K562 (cell line): ENCODE measurements around the gene RPH3AL. TPM values are rescaled to one million over a fixed set of nuclear protein-coding genes. Genes with fewer than 3 reads are reported as not detected.

Source experiments
- ATAC-seq: fragments of 200-7000 bp; cut with Tn5 transposase; 3 replicates; pipeline ENCODE4 v1.9.1; 2020; ENCODE audit warnings: moderate library complexity
- BruUV-seq: library from RNA; stranded (reverse); fragments of 400-500 nt; replicated peaks from 2 replicates; lab custom pipeline; 2021; lab: Mats Ljungman, UMichigan
- CTCF ChIA-PET: fragments of 300-600 bp; formaldehyde crosslinking; extraction: SDS; loops from one replicate; lab custom pipeline; 2021; ENCODE audit warnings: low intra/inter-chr PET ratio; lab: Yijun Ruan, JAX
- POLR2A ChIA-PET: fragments of 300-600, 350-650 bp; sonication (Branson Sonifier 250); formaldehyde crosslinking; extraction: SDS; loops from one replicate; lab custom pipeline; 2021; ENCODE audit warnings: antibody characterized with exemption, inconsistent platforms; lab: Yijun Ruan, JAX
- DNase-seq, 4 experiments: peaks; one replicate each; pipeline versions ENCODE4 v3.0.0 to v3.0.0-alpha.2; 2011 to 2018; ENCODE audit warnings: low spot score in 3 of 4, mixed read lengths in 3 of 4; ENCODE audit errors: extremely low read depth in 1 of 4
- FAIRE-seq: peaks from 2 replicates; lab custom pipeline; 2011; peaks lifted over from hg19 to GRCh38; lab: Jason Lieb, UNC
- H2AFZ ChIP-seq: 2 replicates; pipeline ENCODE4 v1.6.0; 2011; ENCODE audit warnings: low read depth, low read length, control low read depth, inconsistent platforms
- H3K27ac ChIP-seq: fragments of 200-600 bp; 3 replicates; pipeline ENCODE4 v1.8.0; 2011; ENCODE audit warnings: low read depth, mild to moderate bottlenecking, control low read depth, inconsistent platforms, low read length, moderate library complexity, mixed read lengths; ENCODE audit errors: extremely low read depth
- H3K27me3 ChIP-seq, 2 experiments: fragments of 300-600 bp in 1 of 2; 2 replicates in 1 of 2; 3 replicates in 1 of 2; pipeline versions ENCODE4 v1.6.0 to v1.8.0; 2011; ENCODE audit warnings: inconsistent platforms in 2 of 2, low read length in 2 of 2, mild to moderate bottlenecking in 1 of 2, mixed read lengths in 1 of 2, moderate library complexity in 1 of 2; ENCODE audit not compliant: control insufficient read depth in 2 of 2, insufficient read depth in 2 of 2
- H3K36me3 ChIP-seq: fragments of 300-600 bp; 3 replicates; pipeline ENCODE4 v1.8.0; 2011; ENCODE audit warnings: mild to moderate bottlenecking, low read length, inconsistent platforms; ENCODE audit not compliant: control insufficient read depth, insufficient read depth
- H3K4me1 ChIP-seq, 2 experiments: fragments of 200-600 bp in 1 of 2; replicated peaks in 1 of 2; 2 replicates in 1 of 2; 3 replicates in 1 of 2; pipeline versions ENCODE4 v1.5.1 to v1.8.0; 2011; ENCODE audit warnings: inconsistent platforms in 2 of 2, low read length in 2 of 2, mild to moderate bottlenecking in 1 of 2, mixed read lengths in 1 of 2, moderate library complexity in 1 of 2; ENCODE audit not compliant: control insufficient read depth in 2 of 2, insufficient read depth in 2 of 2
- H3K4me2 ChIP-seq: 2 replicates; pipeline ENCODE4 v1.6.1; 2011; ENCODE audit warnings: low read length, control low read depth, inconsistent platforms, mixed read lengths; ENCODE audit not compliant: insufficient read depth
- H3K4me3 ChIP-seq: fragments of 200-600 bp; sonication (generic), shearing (Covaris generic); 2 replicates; pipeline ENCODE4 v1.5.1; 2016; ENCODE audit warnings: control low read depth, inconsistent platforms
- H3K79me2 ChIP-seq: fragments of 200-600 bp; 3 replicates; pipeline ENCODE4 v1.8.0; 2011; ENCODE audit warnings: low read length, inconsistent platforms; ENCODE audit not compliant: control insufficient read depth, insufficient read depth
- H3K9ac ChIP-seq, 2 experiments: 2 replicates each; pipeline versions ENCODE4 v1.6.0 to v1.6.1; 2011; ENCODE audit warnings: low read depth in 2 of 2, low read length in 2 of 2, control low read depth in 1 of 2, inconsistent platforms in 1 of 2, mild to moderate bottlenecking in 1 of 2, mixed read lengths in 1 of 2; ENCODE audit not compliant: insufficient read depth in 1 of 2
- H3K9me1 ChIP-seq: one replicate; pipeline ENCODE4 v1.6.0; 2011; ENCODE audit warnings: inconsistent platforms, mild to moderate bottlenecking, low read length, moderate library complexity; ENCODE audit not compliant: control insufficient read depth, insufficient read depth
- H3K9me3 ChIP-seq: replicated peaks from 2 replicates; pipeline ENCODE4 v1.5.1; 2011; ENCODE audit warnings: low read depth, low read length, inconsistent platforms; ENCODE audit not compliant: control insufficient read depth, insufficient read depth
- H4K20me1 ChIP-seq: replicated peaks from 2 replicates; pipeline ENCODE4 v1.6.1; 2011; ENCODE audit warnings: low read length, inconsistent platforms, mixed read lengths; ENCODE audit not compliant: control insufficient read depth, insufficient read depth
- ARID2 ChIP-seq: fragments of 450-650 bp; IDR thresholded peaks from 2 replicates; pipeline ENCODE4 v1.6.1; 2017; ENCODE audit warnings: antibody characterized with exemption, mild to moderate bottlenecking
- HDAC6 ChIP-seq: IDR thresholded peaks from 2 replicates; pipeline ENCODE4 v1.6.1; 2012; ENCODE audit warnings: low read depth, mild to moderate bottlenecking, control low read depth, inconsistent platforms, low read length, moderate library complexity
- PHB ChIP-seq: fragments of 250-450 bp; sonication (Bioruptor Pico); IDR thresholded peaks from 2 replicates; pipeline ENCODE4 v1.5.0; 2021
- TRIM24 ChIP-seq, 2 experiments: fragments of 450-650 bp; IDR thresholded peaks; 2 replicates each; pipeline ENCODE4 v1.6.1; 2016
- ZKSCAN1 ChIP-seq: fragments of 150-350 bp; IDR thresholded peaks from 2 replicates; pipeline ENCODE4 v1.6.1; 2016; ENCODE audit warnings: low read depth, low read length
- ZKSCAN8 ChIP-seq: fragments of 200-800 bp; sonication (Bioruptor generic); IDR thresholded peaks from 2 replicates; pipeline ENCODE4 v1.6.1; 2016; ENCODE audit warnings: missing genetic modification characterization, missing compliant biosample characterization
- WGBS: fragments of 100-300 bp; shearing (Covaris generic); methylation state at CpG from one replicate; pipeline ENCODE4 v1.1.6; 2016; ENCODE audit warnings: low coverage, mixed read lengths; ENCODE audit not compliant: insufficient coverage; ENCODE audit errors: missing lambda C conversion rate; 5-methylcytosine and 5-hydroxymethylcytosine counted together
- in situ Hi-C: fragments of 300-500 bp; cut with MboI; formaldehyde crosslinking; loops from 4 replicates; pipeline ENCODE4 v1.15.0; 2018; ENCODE audit warnings: inconsistent platforms, mixed read lengths
- intact Hi-C: fragments of 100-400 bp; cut with micrococcal nuclease; formaldehyde crosslinking; loops from 2 replicates; pipeline ENCODE4 v1.14.2; 2022
- polyA plus RNA-seq, 8 experiments: library from polyadenylated mRNA; depleted of rRNA in 4 of 8; stranded (reverse) in 5 of 8; unstranded in 3 of 8; fragments of >200 nt; fragmentation: Nextera tagmentation in 2 of 8; fragmentation: Illumina TruSeq in 1 of 8; extraction: Ambion mirVana in 2 of 8; extraction: Trizol in 1 of 8; gene quantifications; 2 replicates each; pipeline versions ENCODE4 v1.2.1 to v1.2.3, GENCODE V29; 2011 to 2014; ENCODE audit warnings: inconsistent platforms in 1 of 8, missing spikeins in 1 of 8
- total RNA-seq, 7 experiments: library from RNA; depleted of rRNA in 6 of 7; stranded (reverse); fragments of >200 nt in 6 of 7; fragmentation: Illumina TruSeq in 2 of 7; extraction: Trizol in 2 of 7; gene quantifications; 2 replicates each; pipeline versions ENCODE4 v1.2.1 to v1.2.3, GENCODE V29; 2011 to 2021; ENCODE audit warnings: low replicate concordance in 1 of 7
- TF ChIP-seq, protein P1 (sequence below): fragments of 250-450 bp; sonication (Bioruptor Pico); IDR thresholded peaks from 2 replicates; pipeline ENCODE4 v1.4.0; 2020; ENCODE audit warnings: mild to moderate bottlenecking, moderate library complexity, borderline replicate concordance
- TF ChIP-seq, protein P2 (sequence below): fragments of 250-450 bp; sonication (Bioruptor Pico); IDR thresholded peaks from 2 replicates; pipeline ENCODE4 v1.4.0; 2020; ENCODE audit warnings: borderline replicate concordance
- TF ChIP-seq, protein P3 (sequence below), 2 experiments: fragments of 450-650 bp; IDR thresholded peaks; 2 replicates each; pipeline ENCODE4 v1.6.1; 2018; ENCODE audit warnings: mild to moderate bottlenecking in 2 of 2, low read depth in 1 of 2; ENCODE audit not compliant: partially characterized antibody in 2 of 2

RPH3AL gene
- total and polyA plus RNA-seq, 9 of the 15 experiments (the other 6 are each of a cell fraction or from before 2014, with no cell fraction given) = 0.18 to 1.7 (median 0.39) TPM

DNA sequence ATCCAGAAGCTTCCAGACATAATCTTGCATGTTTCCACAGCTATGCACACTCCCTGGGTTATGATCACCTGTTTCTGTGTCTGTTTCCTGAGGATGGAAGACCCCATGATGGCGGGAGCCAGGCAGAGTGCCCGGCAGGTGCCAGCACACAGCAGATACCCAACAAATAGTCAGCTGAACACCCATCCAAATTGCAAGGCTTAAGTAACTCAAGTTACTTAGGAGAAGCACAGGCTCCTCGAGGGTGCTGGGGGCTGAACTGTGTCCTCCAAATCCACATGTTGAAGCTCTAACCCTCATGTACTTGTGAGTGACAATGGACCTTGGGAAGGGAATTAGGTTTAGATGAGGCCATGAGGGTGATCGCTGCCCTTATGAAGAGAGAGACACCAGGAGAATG lies 91.7 kb downstream of the RPH3AL start:
- in situ Hi-C loops (no loop called here), intact Hi-C loops (no loop called here)
- no peak overlapping the region for H3K27ac ChIP-seq
- no peaks in the 10 kb centered on the region for H3K79me2 ChIP-seq
- no peak overlapping the region for H2AFZ ChIP-seq
- H3K27me3 ChIP-seq = peaks cover 11 to 54% of the 10 kb centered on the region in 2 experiments; a peak in 3 of 5 replicates
- H3K4me3 ChIP-seq = no peak overlapping the region
- FAIRE-seq = no peak
- H3K9me1 ChIP-seq = no peaks in the 10 kb centered on the region
- no peaks in the 10 kb centered on the region; a peak in 1 of 5 replicates for H3K4me1 ChIP-seq
- CTCF ChIA-PET = no interaction called here
- H4K20me1 ChIP-seq = no peaks in the 10 kb centered on the region
- no peaks in the 10 kb centered on the region for H3K36me3 ChIP-seq
- no peaks in the 10 kb centered on the region for H3K9me3 ChIP-seq
- no peak overlapping the region for H3K4me2 ChIP-seq
- BruUV-seq = no TSS peak
- H3K9ac ChIP-seq = no peak overlapping the region
- WGBS = 3% methylated on average over 4 of the region's 4 CpGs
- POLR2A ChIA-PET = interaction anchor here (1.3 kb wide), 1 partner anchor 10 kb away, joined by 3 read pairs; no protein-coding TSS in a partner anchor
- no peak for DNase-seq
- no peak for ATAC-seq
- TF ChIP-seq, protein P1, sequence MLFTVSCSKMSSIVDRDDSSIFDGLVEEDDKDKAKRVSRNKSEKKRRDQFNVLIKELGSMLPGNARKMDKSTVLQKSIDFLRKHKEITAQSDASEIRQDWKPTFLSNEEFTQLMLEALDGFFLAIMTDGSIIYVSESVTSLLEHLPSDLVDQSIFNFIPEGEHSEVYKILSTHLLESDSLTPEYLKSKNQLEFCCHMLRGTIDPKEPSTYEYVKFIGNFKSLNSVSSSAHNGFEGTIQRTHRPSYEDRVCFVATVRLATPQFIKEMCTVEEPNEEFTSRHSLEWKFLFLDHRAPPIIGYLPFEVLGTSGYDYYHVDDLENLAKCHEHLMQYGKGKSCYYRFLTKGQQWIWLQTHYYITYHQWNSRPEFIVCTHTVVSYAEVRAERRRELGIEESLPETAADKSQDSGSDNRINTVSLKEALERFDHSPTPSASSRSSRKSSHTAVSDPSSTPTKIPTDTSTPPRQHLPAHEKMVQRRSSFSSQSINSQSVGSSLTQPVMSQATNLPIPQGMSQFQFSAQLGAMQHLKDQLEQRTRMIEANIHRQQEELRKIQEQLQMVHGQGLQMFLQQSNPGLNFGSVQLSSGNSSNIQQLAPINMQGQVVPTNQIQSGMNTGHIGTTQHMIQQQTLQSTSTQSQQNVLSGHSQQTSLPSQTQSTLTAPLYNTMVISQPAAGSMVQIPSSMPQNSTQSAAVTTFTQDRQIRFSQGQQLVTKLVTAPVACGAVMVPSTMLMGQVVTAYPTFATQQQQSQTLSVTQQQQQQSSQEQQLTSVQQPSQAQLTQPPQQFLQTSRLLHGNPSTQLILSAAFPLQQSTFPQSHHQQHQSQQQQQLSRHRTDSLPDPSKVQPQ (CRISPR knock-in tag) = no peak
- no peak for TF ChIP-seq HDAC6
- TF ChIP-seq ARID2 = no peak
- TF ChIP-seq, protein P2, sequence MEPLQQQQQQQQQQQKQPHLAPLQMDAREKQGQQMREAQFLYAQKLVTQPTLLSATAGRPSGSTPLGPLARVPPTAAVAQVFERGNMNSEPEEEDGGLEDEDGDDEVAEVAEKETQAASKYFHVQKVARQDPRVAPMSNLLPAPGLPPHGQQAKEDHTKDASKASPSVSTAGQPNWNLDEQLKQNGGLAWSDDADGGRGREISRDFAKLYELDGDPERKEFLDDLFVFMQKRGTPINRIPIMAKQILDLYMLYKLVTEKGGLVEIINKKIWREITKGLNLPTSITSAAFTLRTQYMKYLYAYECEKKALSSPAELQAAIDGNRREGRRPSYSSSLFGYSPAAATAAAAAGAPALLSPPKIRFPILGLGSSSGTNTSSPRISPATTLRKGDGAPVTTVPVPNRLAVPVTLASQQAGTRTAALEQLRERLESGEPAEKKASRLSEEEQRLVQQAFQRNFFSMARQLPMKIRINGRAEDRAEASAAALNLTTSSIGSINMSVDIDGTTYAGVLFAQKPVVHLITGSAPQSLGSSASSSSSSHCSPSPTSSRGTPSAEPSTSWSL (CRISPR knock-in tag) = no peak
- TF ChIP-seq ZKSCAN8 = no peak
- TF ChIP-seq, protein P3, sequence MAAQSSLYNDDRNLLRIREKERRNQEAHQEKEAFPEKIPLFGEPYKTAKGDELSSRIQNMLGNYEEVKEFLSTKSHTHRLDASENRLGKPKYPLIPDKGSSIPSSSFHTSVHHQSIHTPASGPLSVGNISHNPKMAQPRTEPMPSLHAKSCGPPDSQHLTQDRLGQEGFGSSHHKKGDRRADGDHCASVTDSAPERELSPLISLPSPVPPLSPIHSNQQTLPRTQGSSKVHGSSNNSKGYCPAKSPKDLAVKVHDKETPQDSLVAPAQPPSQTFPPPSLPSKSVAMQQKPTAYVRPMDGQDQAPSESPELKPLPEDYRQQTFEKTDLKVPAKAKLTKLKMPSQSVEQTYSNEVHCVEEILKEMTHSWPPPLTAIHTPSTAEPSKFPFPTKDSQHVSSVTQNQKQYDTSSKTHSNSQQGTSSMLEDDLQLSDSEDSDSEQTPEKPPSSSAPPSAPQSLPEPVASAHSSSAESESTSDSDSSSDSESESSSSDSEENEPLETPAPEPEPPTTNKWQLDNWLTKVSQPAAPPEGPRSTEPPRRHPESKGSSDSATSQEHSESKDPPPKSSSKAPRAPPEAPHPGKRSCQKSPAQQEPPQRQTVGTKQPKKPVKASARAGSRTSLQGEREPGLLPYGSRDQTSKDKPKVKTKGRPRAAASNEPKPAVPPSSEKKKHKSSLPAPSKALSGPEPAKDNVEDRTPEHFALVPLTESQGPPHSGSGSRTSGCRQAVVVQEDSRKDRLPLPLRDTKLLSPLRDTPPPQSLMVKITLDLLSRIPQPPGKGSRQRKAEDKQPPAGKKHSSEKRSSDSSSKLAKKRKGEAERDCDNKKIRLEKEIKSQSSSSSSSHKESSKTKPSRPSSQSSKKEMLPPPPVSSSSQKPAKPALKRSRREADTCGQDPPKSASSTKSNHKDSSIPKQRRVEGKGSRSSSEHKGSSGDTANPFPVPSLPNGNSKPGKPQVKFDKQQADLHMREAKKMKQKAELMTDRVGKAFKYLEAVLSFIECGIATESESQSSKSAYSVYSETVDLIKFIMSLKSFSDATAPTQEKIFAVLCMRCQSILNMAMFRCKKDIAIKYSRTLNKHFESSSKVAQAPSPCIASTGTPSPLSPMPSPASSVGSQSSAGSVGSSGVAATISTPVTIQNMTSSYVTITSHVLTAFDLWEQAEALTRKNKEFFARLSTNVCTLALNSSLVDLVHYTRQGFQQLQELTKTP (IDR thresholded peaks at IDR 0.05; ENCODE audit: low read depth in 1 of 2, partially characterized antibody in 2 of 2) = no peak
- TF ChIP-seq ZKSCAN1 = no peak
- TF ChIP-seq PHB = no peak
- TF ChIP-seq TRIM24 (IDR thresholded peaks at IDR 0.05) = no peak
